Keratinocyte (primary cell): ENCODE measurements around the gene ECHS1.

Source experiments
- CTCF ChIP-seq, 3 experiments: IDR thresholded peaks in 1 of 3; conservative IDR thresholded peaks in 1 of 3; optimal IDR thresholded peaks in 1 of 3; 2 replicates in 2 of 3; 3 replicates in 1 of 3; pipeline versions ENCODE3 to v1.5.1; 2011; ENCODE audit warnings: low read length in 3 of 3, mild to moderate bottlenecking in 3 of 3, moderate library complexity in 2 of 3, control low read depth in 1 of 3, inconsistent platforms in 1 of 3; ENCODE audit not compliant: insufficient read depth in 2 of 3; ENCODE audit errors: extremely low read depth in 1 of 3
- EZH2 ChIP-seq: IDR thresholded peaks from one replicate; pipeline ENCODE4 v1.6.1; 2012; ENCODE audit warnings: inconsistent platforms, mild to moderate bottlenecking, low read length, moderate library complexity

DNA sequence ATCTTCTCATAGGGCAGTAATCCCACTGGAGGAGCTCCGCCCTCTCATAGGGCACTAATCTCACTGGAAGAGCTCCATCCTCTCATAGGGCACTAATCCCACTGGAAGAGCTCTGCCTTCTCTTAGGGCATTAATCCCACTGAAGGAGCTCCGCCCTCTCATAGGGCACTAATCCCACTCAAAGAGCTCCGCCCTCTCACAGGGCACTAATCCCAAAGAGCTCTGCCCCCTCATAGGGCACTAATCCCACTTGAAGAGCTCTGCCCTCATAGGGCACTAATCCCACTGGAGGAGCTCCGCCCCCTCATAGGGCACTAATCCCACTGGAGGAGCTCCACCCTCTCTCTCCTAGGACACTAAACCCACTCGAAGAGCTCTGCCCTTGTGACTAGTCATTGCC lies 11.9 kb downstream of the ECHS1 start:
- TF ChIP-seq CTCF (optimal IDR thresholded peaks at IDR 0.05 in 1 of 3, IDR thresholded peaks at IDR 0.05 in 1 of 3, conservative IDR thresholded peaks at IDR 0.05 in 1 of 3; ENCODE audit: extremely low read depth in 1 of 3, insufficient read depth in 2 of 3, low read length in 3 of 3): no peak
- no peak for TF ChIP-seq EZH2
